Activated CD4-positive, alpha-beta T cell treated with anti-CD3 and anti-CD28 coated beads for 36 hours (primary cell): Measurements from ENCODE around the gene EVA1C. TPM values are rescaled to one million over a fixed set of nuclear protein-coding genes. Genes with fewer than 3 reads are reported as not detected.
"Not testable (repeated sequence)": the region's sequence is repeated elsewhere in the genome, so short reads cannot be mapped to it uniquely, and the experiment has no call there.

Experiments used
- ATAC-seq: fragments of 200-7000 bp; cut with Tn5 transposase; one replicate; pipeline ENCODE4 v1.10.0; 2021; ENCODE audit warnings: mild to moderate bottlenecking, moderate library complexity
- CTCF ChIA-PET: fragments of 350-600 bp; sonication (Branson Sonifier 250); formaldehyde crosslinking; loops from one replicate; lab custom pipeline; 2021; ENCODE audit warnings: antibody characterized with exemption; lab: Charles Lee
- POLR2A ChIA-PET: fragments of 350-600 bp; sonication (Branson Sonifier 250); formaldehyde crosslinking; loops from one replicate; lab custom pipeline; 2021; ENCODE audit warnings: antibody characterized with exemption, inconsistent platforms; lab: Charles Lee
- DNase-seq: peaks from one replicate; pipeline ENCODE4 v3.0.0-alpha.2; 2020
- H3K27ac Mint-ChIP-seq: one replicate; pipeline ENCODE4 v1.8.0; 2021; ENCODE audit warnings: mixed read lengths
- H3K27me3 Mint-ChIP-seq: one replicate; pipeline ENCODE4 v1.8.0; 2021; ENCODE audit warnings: mixed read lengths
- H3K36me3 Mint-ChIP-seq: one replicate; pipeline ENCODE4 v1.8.0; 2021; ENCODE audit warnings: low read depth, mixed read lengths
- H3K4me1 Mint-ChIP-seq: one replicate; pipeline ENCODE4 v1.8.0; 2021; ENCODE audit warnings: mixed read lengths
- H3K4me3 Mint-ChIP-seq: one replicate; pipeline ENCODE4 v1.8.0; 2021; ENCODE audit warnings: mild to moderate bottlenecking, moderate library complexity, mixed read lengths
- H3K9me3 Mint-ChIP-seq: one replicate; pipeline ENCODE4 v1.8.0; 2021; ENCODE audit warnings: low read depth, mixed read lengths
- intact Hi-C, 2 experiments: fragments of 100-400 bp; cut with DNase I in 1 of 2; cut with micrococcal nuclease in 1 of 2; formaldehyde crosslinking; loops; one replicate each; pipeline versions ENCODE4 v1.14.2 to v1.15.1; 2022 to 2024; cut with DNase I, micrococcal nuclease
- total RNA-seq, 2 experiments: library from RNA; stranded (reverse); gene quantifications; one replicate each; pipeline ENCODE4 v1.2.3, GENCODE V29; 2021

The EVA1C gene
- total RNA-seq, 2 experiments from 2014 or later: 9.3 to 10.4 TPM

GRCh38 chr21:32505767-32506166, 93.3 kb downstream of the EVA1C start:
- H3K27me3 Mint-ChIP-seq, H3K4me3 Mint-ChIP-seq, intact Hi-C loops, H3K27ac Mint-ChIP-seq, CTCF ChIA-PET, POLR2A ChIA-PET, ATAC-seq, H3K9me3 Mint-ChIP-seq, DNase-seq, H3K4me1 Mint-ChIP-seq: not testable (repeated sequence)
- peaks cover 17% of the 10 kb centered on the region for H3K36me3 Mint-ChIP-seq

- peaks cover 17% of the 10 kb centered on the region for H3K36me3 Mint-ChIP-seq
- POLR2A ChIA-PET, H3K27me3 Mint-ChIP-seq, H3K4me3 Mint-ChIP-seq, H3K4me1 Mint-ChIP-seq, intact Hi-C loops, ATAC-seq, H3K27ac Mint-ChIP-seq, H3K9me3 Mint-ChIP-seq, DNase-seq: not testable (repeated sequence)
- CTCF ChIA-PET: interaction anchor here (1.1 kb wide), 1 partner anchor 9 kb away, joined by 3 read pairs; no protein-coding TSS in a partner anchor
Observed at GRCh38 chr21:32506411-32506965, 94.0 kb downstream of the EVA1C start.

- ChIA-PET CTCF (interaction anchor here (1.1 kb wide), 1 partner anchor 10 kb away, joined by 3 read pairs; no protein-coding TSS in a partner anchor), POLR2A (no interaction called here)
- Mint-ChIP-seq H3K4me3 (no peak overlapping the region), H3K9me3 (no peaks in the 10 kb centered on the region), H3K27ac (no peak overlapping the region), H3K4me1 (no peaks in the 10 kb centered on the region), H3K36me3 (peaks cover 17% of the 10 kb centered on the region), H3K27me3 (no peaks in the 10 kb centered on the region)
- ATAC-seq (no peak), DNase-seq (no peak)
- intact Hi-C loops: no loop called here
Observed at GRCh38 chr21:32507342-32507919, 94.9 kb downstream of the EVA1C start.

- H3K4me1 Mint-ChIP-seq, intact Hi-C loops, POLR2A ChIA-PET, H3K27me3 Mint-ChIP-seq, DNase-seq, H3K4me3 Mint-ChIP-seq, H3K9me3 Mint-ChIP-seq, ATAC-seq, H3K27ac Mint-ChIP-seq: not testable (repeated sequence)
- CTCF ChIA-PET: interaction anchor here (0.6 kb wide), 1 partner anchor 636 kb away, joined by 3 read pairs; no protein-coding TSS in a partner anchor
- H3K36me3 Mint-ChIP-seq: peaks cover 17% of the 10 kb centered on the region
Observed at GRCh38 chr21:32508036-32508435, 95.5 kb downstream of the EVA1C start.

- Mint-ChIP-seq H3K27ac (no peak overlapping the region), H3K4me3 (no peak overlapping the region), H3K36me3 (peaks cover 17% of the 10 kb centered on the region), H3K9me3 (no peaks in the 10 kb centered on the region), H3K27me3 (no peaks in the 10 kb centered on the region), H3K4me1 (no peaks in the 10 kb centered on the region)
- intact Hi-C loops: no loop called here
- DNase-seq: no peak
- POLR2A ChIA-PET: no interaction called here
- no peak for ATAC-seq
- CTCF ChIA-PET: interaction anchor here (0.6 kb wide), 2 partner anchors 34 to 637 kb away, joined by 3 read pairs; no protein-coding TSS in a partner anchor
Observed at GRCh38 chr21:32508558-32508957, 96.1 kb downstream of the EVA1C start.

GRCh38 chr21:32508975-32509374, 96.5 kb downstream of the EVA1C start:
- POLR2A ChIA-PET, H3K4me3 Mint-ChIP-seq, ATAC-seq, DNase-seq, H3K4me1 Mint-ChIP-seq, H3K9me3 Mint-ChIP-seq, H3K27ac Mint-ChIP-seq, H3K27me3 Mint-ChIP-seq, intact Hi-C loops: not testable (repeated sequence)
- CTCF ChIA-PET: interaction anchor here (0.6 kb wide), 1 partner anchor 34 kb away, joined by 3 read pairs; no protein-coding TSS in a partner anchor
- peaks cover 14% of the 10 kb centered on the region for H3K36me3 Mint-ChIP-seq

DNA sequence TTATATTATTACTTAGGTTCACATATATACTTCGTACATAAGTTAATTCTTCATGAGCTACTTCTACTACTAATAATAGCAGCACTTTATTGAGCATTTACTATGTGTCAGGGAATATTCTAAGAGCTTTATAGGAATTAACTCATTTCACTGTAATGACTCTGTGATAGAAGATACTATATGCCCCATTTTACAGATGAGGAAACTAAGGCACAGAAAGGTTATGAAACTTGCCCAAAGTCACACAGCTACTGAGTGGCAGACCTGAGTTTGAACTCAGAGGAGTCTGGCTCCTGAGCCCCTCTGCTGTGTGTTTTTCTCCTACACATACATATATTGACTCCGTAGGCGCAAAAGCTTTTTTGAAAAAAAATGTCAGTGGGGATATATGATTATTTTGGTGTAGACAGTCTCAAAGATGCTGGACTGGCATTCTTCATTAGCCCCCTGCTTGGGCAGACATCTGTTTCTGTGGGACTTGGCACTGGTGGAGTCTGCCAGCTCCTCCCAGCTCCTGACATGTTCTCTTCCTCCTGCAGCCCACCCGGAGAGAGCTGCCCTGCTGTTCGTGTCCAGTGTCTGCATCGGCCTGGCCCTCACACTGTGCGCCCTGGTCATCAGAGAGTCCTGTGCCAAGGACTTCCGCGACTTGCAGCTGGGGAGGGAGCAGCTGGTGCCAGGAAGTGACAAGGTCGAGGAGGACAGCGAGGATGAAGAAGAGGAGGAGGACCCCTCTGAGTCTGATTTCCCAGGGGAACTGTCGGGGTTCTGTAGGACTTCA, 102.0 kb downstream of the EVA1C start:
- Mint-ChIP-seq H3K27ac (no peak overlapping the region), H3K9me3 (no peaks in the 10 kb centered on the region), H3K4me1 (no peaks in the 10 kb centered on the region), H3K4me3 (no peak overlapping the region), H3K36me3 (peaks cover 10% of the 10 kb centered on the region), H3K27me3 (no peaks in the 10 kb centered on the region)
- POLR2A ChIA-PET: no interaction called here
- no peak for DNase-seq
- CTCF ChIA-PET: interaction anchor here (0.6 to 0.9 kb wide), 2 partner anchors 54 to 122 kb away, joined by 3 read pairs; partner anchors contain the start of gene URB1
- ATAC-seq: no peak
- intact Hi-C loops: no loop called here

DNA sequence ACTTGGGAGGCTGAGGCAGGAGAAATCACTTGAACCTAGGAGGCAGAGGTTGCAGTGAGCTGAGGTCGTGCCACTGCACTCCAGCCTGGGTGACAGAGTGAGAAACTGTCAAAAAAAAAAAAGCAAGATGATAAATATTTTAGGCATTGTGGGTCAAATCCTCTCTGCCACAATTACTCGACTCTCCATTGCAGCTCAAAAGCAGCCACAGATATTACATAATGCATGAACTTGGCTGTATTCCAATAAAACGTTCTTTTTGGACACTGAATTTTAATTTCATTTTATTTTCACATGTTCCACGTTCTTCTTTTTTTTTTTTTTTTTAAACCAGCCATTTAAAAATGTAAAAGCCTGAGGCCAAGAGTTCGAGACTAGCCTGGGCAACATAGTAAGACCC, 103.4 kb downstream of the EVA1C start:
- DNase-seq: no peak
- Mint-ChIP-seq H3K36me3 (peaks cover 7% of the 10 kb centered on the region), H3K27me3 (no peaks in the 10 kb centered on the region), H3K4me1 (no peaks in the 10 kb centered on the region), H3K4me3 (no peak overlapping the region), H3K9me3 (no peaks in the 10 kb centered on the region), H3K27ac (no peak overlapping the region)
- CTCF ChIA-PET: interaction anchor here (0.6 to 1.3 kb wide), 5 partner anchors 28 to 499 kb away, joined by 3 to 5 read pairs (median 4); no protein-coding TSS in a partner anchor
- intact Hi-C loops: no loop called here
- ATAC-seq: no peak
- POLR2A ChIA-PET: no interaction called here

DNA sequence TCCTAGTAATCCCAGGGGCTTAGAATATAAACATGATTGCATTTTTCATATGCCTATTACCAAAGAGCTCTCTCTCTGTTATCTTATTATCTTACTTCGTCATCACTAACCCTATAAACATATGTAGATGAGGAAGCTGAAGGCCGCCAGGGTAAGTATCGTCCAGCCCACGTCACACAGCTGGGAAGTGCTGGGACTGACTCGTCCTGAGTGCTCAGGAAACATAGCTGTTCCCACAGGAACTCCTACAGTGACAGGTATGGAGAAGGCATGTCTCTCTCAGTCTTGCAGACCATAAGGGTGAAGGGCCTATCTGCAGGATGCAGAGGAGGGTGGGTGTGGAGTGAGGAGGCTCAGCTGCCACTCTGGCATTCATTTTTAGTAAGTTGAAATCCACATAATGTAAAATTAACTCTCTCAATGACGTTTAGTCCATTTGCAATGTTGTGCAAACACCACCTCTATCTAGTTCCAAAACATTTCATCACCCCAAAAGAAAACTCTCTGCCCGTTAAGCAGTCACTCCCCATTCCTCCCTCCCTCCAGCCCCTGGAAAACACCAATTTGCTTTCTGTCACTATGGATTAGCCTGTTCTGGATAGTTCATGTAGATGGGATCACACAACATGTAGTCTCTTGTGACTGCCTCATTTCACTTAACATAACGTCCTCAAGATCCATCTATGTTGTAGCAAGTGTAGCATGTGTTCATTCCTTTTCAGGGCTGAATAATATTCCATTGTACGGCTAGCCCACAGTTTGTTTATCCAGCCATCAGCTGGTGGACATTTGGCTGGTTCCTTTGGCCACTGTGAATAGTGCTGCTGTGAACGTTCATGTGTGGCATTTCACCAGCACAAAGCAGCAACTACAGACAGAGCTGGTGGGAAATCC, 104.5 kb downstream of the EVA1C start:
- ChIA-PET CTCF (interaction anchor here (0.8 to 1.3 kb wide), 3 partner anchors 32 to 52 kb away, joined by 3 to 5 read pairs (median 4); no protein-coding TSS in a partner anchor), POLR2A (no interaction called here)
- Mint-ChIP-seq H3K36me3 (peaks cover 7% of the 10 kb centered on the region), H3K4me1 (no peaks in the 10 kb centered on the region), H3K4me3 (no peak overlapping the region), H3K9me3 (no peaks in the 10 kb centered on the region), H3K27me3 (no peaks in the 10 kb centered on the region), H3K27ac (no peak overlapping the region)
- intact Hi-C loops: no loop called here
- ATAC-seq: no peak
- DNase-seq: no peak

GRCh38 chr21:32519945-32520874, 107.7 kb downstream of the EVA1C start:
- DNase-seq: no peak
- Mint-ChIP-seq H3K27me3 (no peaks in the 10 kb centered on the region), H3K9me3 (no peaks in the 10 kb centered on the region), H3K4me1 (no peaks in the 10 kb centered on the region), H3K4me3 (no peak overlapping the region), H3K27ac (no peak overlapping the region), H3K36me3 (peaks cover 5% of the 10 kb centered on the region)
- ChIA-PET POLR2A (no interaction called here), CTCF (interaction anchor here (0.6 kb wide), 1 partner anchor 739 kb away, joined by 3 read pairs; no protein-coding TSS in a partner anchor)
- no peak for ATAC-seq
- intact Hi-C loops: no loop called here
